A673 (cell line): Measurements from ENCODE around the gene OR6K2.

Source experiments
- CTCF ChIP-seq: fragments of 300-800, 200-600 bp; sonication (generic); conservative IDR thresholded peaks from 2 replicates; pipeline ENCODE4 v1.5.1; 2017; ENCODE audit warnings: low read depth, mild to moderate bottlenecking, antibody characterized with exemption, low read length, moderate library complexity, mixed read lengths
- EZH2 ChIP-seq: fragments of 200-600 bp; sonication (generic); IDR thresholded peaks from 2 replicates; pipeline ENCODE4 v1.6.1; 2017; ENCODE audit warnings: borderline replicate concordance, low read depth, mild to moderate bottlenecking, mixed read lengths, antibody characterized with exemption, low read length; ENCODE audit not compliant: poor library complexity, severe bottlenecking

- TF ChIP-seq CTCF (no peak), EZH2 (no peak)
These were observed 28.2 kb upstream of the OR6K2 start for GRCh38 chr1:158728510-158729225.
